GM21825 (cell line): ENCODE results near the gene HACD3.
"Not testable (repeated sequence)": the region's sequence is repeated elsewhere in the genome, so short reads cannot be mapped to it uniquely, and the experiment has no call there.

ENCODE experiments used
- ATAC-seq: cut with Tn5 transposase; IDR thresholded peaks from one replicate; pipeline ENCODE4 v1.9.1; 2021; ENCODE audit warnings: mild to moderate bottlenecking, moderate library complexity; ENCODE audit not compliant: unreplicated experiment

Gene HACD3

GRCh38 chr15:65547841-65548240, 17.6 kb downstream of the HACD3 start:
- no peak for ATAC-seq

- ATAC-seq, result not testable (repeated sequence)
These were observed 19.0 kb downstream of the HACD3 start for GRCh38 chr15:65549288-65549687.

GRCh38 chr15:65550681-65551098, 20.4 kb downstream of the HACD3 start:
- ATAC-seq, result no peak

- no peak for ATAC-seq
These were observed 20.9 kb downstream of the HACD3 start for GRCh38 chr15:65551183-65551582.

- ATAC-seq, result not testable (repeated sequence)
These were observed 22.6 kb downstream of the HACD3 start for GRCh38 chr15:65552851-65553250.

GRCh38 chr15:65553691-65554090, 23.4 kb downstream of the HACD3 start:
- ATAC-seq, result no peak

- ATAC-seq, result no peak
These were observed 26.4 kb downstream of the HACD3 start for GRCh38 chr15:65556622-65557021.

GRCh38 chr15:65558336-65558735, 28.1 kb downstream of the HACD3 start:
- ATAC-seq, result no peak

GRCh38 chr15:65558997-65559760, 28.9 kb downstream of the HACD3 start:
- ATAC-seq, result no peak

- ATAC-seq, result no peak
These were observed 29.7 kb downstream of the HACD3 start for GRCh38 chr15:65559941-65560340.

- no peak for ATAC-seq
These were observed 31.7 kb downstream of the HACD3 start for GRCh38 chr15:65561934-65562333.

- no peak for ATAC-seq
These were observed 39.5 kb downstream of the HACD3 start for GRCh38 chr15:65569728-65570127.

GRCh38 chr15:65571971-65572370, 41.7 kb downstream of the HACD3 start:
- no peak for ATAC-seq

- no peak for ATAC-seq
These were observed 46.4 kb downstream of the HACD3 start for GRCh38 chr15:65576664-65577063.

- no peak for ATAC-seq
These were observed 47.1 kb downstream of the HACD3 start for GRCh38 chr15:65577129-65577996.

- no peak for ATAC-seq
These were observed 48.9 kb downstream of the HACD3 start for GRCh38 chr15:65578904-65579728.

GRCh38 chr15:65579762-65580161, 49.5 kb downstream of the HACD3 start:
- no peak for ATAC-seq

- no peak for ATAC-seq
These were observed 50.0 kb downstream of the HACD3 start for GRCh38 chr15:65580287-65580686.

- ATAC-seq, result no peak
These were observed 53.4 kb downstream of the HACD3 start for GRCh38 chr15:65583701-65584100.

- no peak for ATAC-seq
These were observed 54.0 kb downstream of the HACD3 start for GRCh38 chr15:65584241-65584640.

- ATAC-seq, result no peak
These were observed 56.8 kb downstream of the HACD3 start for GRCh38 chr15:65587094-65587493.
